GM18511 (cell line): Measurements from ENCODE around the gene ABHD8.

Source experiments
- ATAC-seq: cut with Tn5 transposase; IDR thresholded peaks from one replicate; pipeline ENCODE4 v1.9.1; 2021; ENCODE audit warnings: mild to moderate bottlenecking, moderate library complexity; ENCODE audit not compliant: unreplicated experiment

ABHD8 gene

DNA sequence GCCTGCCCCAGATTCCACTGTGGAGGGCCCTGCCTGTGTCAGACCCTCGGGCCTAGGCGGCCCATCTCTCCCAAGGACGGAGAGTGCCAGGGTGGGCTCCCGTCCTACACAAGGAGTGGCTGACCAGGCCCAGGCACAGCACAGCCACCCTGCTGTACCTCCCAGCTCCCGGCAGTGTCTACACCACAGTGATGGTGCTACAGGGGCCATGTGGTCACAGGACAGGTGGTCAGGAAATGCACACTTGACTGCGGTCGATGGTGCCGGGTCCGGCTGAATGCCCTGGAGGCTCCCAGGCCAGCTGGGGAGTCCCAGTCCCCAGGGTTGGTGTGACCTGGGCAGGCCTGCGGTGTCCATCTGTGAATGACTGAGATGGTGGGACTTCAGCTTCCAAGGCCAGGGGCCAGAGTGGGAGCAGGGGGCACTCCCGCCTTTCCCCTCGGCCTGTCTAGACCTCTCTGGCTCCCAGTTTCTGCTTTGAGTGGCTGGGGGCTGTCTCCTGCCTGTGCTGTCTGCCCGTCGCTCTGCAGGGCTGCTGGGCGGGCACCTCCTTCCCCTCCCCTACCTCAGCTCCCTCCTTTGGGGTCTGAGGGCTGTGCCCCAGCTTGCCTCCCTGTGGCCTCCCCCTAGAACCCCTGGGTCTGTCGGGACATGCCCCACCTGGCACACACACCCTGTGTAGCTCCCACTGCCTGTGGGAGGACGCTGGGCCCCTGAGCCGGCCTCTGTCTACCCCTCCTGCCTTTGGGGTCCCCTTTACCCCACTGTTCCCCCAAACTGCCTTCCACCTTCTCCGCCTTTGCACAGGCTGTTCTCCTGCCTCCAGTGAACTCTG is 18.6 kb upstream of the ABHD8 start:
- ATAC-seq, result no peak

- no peak for ATAC-seq
These were observed 17.2 kb upstream of the ABHD8 start for GRCh38 chr19:17320435-17320834.

DNA sequence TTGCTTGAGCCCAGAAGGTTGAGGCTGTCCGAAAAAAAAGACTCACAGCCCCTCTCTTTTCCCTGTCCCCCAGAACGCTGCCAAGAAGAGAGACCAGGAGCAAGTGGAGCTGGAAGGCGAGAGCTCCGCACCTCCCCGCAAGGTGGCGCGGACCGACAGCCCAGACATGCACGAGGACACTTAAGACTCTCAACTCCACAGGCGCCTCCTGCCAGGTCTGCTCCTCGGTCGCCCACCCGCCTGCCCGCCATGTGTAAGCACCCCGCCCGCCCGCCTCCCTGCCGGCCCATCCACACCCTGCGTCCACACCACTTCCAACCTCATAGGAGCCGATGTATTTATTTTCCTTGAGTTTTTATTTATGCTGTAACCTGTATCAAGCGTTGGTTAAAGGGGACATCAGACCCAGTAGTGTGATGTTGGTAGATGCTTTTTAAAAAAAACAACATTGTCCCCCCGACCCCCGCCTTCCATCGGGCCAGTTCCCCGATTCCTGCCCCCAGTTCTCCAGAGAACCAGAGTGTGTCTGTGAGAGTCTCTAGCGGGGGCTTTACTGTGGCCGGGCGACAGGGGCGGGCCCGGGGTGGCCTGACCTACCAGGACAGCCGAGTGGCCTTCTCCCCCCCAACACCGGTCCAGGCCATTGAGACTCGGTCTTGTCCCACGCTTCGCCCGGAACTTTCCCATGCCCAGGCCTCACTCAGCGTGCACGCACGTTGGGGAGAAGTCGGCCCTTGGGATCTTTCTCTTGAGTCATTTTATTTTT is 16.4 kb upstream of the ABHD8 start:
- ATAC-seq, result no peak

- ATAC-seq, result no peak
These were observed 15.7 kb upstream of the ABHD8 start for GRCh38 chr19:17318966-17319365.

GRCh38 chr19:17314007-17314593 is 10.9 kb upstream of the ABHD8 start:
- ATAC-seq, result no peak

DNA sequence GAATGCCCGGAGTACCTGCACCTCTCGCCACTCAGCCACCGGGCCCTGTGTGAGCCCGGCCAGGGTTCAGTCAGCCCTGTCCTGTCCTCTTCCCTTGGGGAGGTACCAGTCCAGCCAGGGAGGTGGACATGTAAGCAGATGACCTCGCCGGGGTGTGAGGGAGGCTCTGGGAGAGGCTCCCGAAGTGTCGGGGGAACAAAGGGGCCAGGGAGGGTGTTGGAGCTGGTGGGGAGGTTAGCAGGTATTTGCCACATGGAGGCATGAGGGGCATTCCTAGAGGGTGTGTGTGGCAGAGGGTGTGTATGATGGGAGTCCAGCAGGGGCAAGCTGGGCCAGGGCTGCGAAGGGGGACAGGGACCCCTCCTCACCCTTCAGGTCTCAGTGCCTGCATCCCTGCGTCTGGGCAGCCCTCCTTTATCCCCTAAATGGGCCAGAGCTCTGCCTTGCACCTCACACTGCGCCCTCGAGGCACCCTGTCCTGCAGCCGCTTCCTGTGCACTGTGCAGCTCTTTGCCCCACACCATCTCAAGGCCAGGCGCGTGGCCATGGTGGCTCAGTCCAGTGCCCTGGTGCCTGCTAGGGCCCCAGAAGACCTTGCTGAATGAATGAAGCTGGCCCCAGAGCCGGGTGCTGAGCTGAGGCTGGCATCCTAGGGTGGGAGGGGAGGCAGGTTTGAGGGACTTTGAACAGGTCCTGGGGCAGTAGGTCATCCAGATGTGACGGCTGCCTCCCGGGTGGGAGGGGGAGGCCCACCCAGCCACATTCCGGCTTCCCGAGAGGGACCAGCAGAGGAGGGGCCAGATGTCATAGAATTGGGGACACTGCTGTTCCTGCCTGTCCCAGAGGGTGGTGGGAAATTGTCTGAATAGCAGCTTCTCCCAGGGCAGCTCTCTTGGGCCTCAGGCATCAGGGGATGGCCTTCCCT is 9.2 kb upstream of the ABHD8 start:
- ATAC-seq, result no peak

DNA sequence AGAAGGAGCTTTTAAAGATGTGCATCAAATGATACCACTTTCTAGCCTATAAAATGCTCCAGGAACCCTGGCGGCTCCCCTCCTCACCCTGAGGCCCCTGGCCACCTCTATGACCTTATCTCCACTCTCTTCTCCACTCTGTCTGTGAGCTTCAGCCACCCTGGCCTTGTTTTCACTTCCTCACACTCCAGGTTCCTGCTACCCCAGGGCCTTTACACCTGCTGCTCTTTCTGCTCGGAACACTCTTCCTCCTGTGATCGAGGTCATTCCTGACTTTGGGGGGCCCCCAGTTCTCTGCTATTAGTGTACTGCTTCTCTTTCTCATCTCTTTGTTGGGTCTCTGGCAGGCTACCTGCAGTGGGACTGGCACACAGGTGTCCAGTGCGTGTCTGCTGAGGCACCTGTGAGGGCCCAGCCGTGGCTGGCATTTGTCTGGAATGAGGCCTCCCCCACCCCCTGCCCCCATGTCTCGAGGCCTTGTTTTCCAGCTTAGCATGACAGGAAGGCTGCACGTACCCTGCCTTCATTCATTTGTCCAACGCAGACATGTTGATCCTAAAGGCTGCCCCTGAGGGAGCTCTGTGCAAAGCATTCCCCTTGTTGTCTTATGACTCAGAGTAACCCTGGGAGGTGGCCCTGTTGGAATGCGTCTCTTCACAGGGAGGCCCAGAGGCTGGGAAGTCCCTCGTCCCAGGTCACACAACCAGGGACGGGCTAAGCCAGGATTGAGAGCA is 8.4 kb upstream of the ABHD8 start:
- ATAC-seq, result no peak

- ATAC-seq, result no peak
These were observed 6.8 kb upstream of the ABHD8 start for GRCh38 chr19:17309965-17310461.

- ATAC-seq, result peak; percentile 63
These were observed 6.2 kb upstream of the ABHD8 start, which contains the start of gene DDA1 for GRCh38 chr19:17309198-17309964. Gene DDA1 (plus strand): TSS chr19:17309563. CDS start chr19:17309655, 92 bp downstream.

DNA sequence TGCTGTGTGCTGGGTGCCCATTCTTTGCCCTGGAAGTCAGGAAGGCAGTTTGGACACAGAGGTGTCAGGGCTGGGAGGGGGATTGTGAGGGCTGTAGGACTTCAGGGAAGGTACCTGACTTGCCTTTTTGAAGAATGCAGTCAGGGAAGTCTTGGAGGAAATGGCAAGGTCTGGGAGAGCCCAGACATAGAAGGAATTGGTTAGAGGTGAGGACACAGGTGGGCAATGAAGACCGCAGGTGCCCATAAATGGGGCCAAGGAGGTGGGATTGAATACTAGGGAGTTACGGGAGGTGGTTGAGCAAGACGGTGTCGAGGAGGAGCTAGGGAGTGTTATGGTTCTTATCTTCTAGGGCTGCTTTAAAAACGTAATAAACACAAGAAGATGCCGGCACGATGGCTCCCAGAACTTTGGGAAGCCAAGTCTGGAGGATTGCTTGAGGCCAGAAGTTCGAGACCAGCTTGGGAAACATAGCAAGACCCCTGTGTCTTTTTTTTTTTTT is 4.7 kb upstream of the ABHD8 start:
- ATAC-seq, result no peak

DNA sequence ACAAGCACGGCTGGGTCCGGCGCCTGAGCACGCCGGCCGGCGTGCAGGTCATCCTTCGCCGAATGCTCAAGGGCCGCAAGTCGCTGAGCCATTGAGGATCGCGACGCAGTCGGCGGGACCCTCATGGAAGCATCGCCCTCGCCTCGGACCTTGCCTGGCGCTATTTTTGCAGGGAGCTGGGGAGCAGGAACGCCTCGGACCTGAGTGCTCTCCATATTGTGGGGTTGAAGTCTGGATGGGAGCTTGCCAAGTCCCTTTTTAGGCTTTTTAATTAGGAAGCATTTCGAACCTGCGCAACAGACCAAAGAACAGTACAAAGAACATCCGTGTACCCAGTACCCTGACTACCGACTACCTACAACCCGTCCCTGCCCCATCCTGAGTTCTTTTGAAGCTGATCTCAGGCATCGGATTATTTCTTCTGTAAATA is 3.1 kb upstream of the ABHD8 start:
- ATAC-seq, result no peak

DNA sequence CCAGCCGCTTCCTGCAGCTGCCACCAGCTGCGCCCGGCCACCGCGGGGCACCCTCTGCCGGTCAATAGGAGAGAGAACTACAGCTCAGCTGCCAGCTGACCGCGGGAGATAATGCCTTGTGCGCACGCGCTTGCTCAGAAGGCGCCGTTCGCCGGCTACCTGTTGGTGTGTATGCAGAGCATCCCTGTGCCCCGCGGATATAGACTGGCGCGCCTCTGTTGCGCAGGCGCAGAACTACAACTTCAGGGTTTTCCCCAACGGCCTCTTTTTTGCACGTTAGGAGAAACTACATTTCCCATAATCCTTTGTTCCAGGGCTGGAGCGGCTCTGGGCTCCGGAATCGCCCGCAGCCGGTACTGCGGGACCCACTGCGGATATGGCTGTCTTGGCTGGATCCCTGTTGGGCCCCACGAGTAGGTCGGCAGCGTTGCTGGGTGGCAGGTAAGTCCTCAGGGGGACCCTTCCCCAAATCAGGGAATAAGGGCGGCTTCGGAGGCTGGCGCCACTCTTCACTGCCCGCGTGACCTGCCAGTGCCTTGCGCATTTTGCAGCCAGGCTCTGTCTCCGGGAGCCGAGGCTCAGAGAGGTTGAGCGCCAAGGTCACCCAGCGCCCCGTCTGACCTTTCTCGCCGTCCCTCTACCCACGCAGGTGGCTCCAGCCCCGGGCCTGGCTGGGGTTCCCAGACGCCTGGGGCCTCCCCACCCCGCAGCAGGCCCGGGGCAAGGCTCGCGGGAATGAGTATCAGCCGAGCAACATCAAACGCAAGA is 2.5 kb upstream of the ABHD8 start, which contains the start of gene MRPL34:
MRPL34 (plus strand) TSS at position 356 of the 768 bp plus-strand sequence; CDS start at position 377, 21 bp downstream.
- ATAC-seq, result peak; percentile 74

GRCh38 chr19:17305216-17305516 is 1.9 kb upstream of the ABHD8 start:
- ATAC-seq, result no peak

GRCh38 chr19:17304386-17305215 is 1.4 kb upstream of the ABHD8 start:
- ATAC-seq, result no peak

DNA sequence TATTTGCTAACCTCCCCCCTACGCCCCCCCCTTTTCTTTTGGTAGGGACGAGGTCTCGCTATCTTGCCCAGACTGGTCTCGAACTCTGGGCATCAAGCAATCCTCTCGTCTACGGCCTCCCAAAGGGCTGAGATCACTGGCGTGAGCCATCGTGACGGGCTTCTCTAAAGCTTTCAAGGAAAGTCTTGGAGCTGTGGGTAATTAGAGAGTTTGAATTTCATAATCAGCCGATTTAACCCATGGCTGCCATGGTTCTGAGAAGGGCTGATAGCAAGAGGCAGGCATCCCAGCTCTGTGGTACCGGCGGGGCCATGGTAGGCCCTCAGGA is 679 bp upstream of the ABHD8 start:
- ATAC-seq, result no peak

DNA sequence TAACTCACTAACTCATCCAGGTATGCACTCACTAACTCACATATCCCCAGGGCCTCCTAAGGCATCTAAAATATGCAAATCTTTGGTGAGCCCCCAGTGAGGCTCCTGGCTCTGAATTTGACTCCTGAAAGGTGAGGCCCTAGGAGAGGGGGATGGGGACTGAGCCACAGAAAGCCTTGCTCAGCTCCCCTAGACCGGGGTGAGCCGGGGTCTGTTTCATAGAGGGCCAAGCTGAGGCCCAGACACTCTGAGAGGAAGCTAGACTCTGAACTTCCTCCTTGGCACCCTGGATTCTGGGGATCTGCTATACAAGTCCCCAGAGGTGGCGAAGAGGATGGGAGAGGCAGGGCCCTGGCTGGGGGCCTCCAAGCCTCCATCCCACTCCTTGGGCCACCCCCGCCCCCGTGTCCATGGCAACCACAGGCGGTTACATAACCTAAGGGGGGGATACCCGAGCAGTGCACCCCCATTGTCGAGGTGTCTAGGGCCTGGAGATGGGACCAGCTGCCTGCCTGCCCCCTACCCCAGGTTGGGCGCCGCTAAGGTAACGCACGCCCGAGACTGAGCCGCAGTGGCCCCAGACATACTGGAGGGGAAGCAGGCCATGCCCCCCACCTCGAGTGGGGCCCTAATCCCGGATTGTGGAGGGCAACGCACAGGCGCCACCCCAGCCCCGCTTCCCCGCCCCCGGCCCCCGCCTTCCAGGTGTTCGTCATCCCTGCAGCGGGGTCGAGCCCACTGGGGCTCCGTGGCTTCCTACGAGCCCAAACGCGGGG is 646 bp downstream of the ABHD8 start:
- no peak for ATAC-seq
